Esophagus squamous epithelium (tissue), 4 donors: ENCODE results near the gene AHCTF1.

ENCODE experiments used
- POLR2A ChIP-seq, 4 donors: fragments of 450-650 bp; IDR thresholded peaks; one replicate each; pipeline ENCODE4 v1.6.1; 2017; ENCODE audit warnings: antibody characterized with exemption in 4 of 4, mild to moderate bottlenecking in 4 of 4, moderate library complexity in 3 of 4
- TF ChIP-seq, protein P1 (sequence below), 6 experiments: fragments of 450-650 bp in 4 of 6; fragments of 200-600 bp in 2 of 6; sonication (generic) in 2 of 6; IDR thresholded peaks; one replicate each; pipeline ENCODE4 v1.5.1; 2016 to 2019; ENCODE audit warnings: antibody characterized with exemption in 6 of 6, mild to moderate bottlenecking in 4 of 6, moderate library complexity in 4 of 6

DNA sequence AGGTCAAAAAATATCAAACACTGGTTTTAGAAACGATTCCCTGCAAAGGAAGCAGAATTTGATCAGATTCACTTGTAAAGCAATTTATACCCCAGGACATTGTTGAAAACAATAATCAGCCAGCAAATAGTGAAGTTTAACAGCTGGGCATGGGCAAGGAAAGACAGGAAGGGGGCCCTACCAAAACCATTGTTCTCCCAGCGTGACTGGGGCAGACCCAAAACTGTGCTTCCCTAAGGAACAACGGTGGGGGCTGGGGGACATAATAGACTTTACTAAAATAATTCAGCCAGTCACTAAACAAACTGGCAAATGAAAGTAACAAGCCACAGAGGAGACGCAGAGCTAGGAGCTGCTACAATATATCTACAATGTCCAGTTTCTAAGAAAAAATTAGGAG, 100.2 kb downstream of the AHCTF1 start:
- TF ChIP-seq, protein P1, sequence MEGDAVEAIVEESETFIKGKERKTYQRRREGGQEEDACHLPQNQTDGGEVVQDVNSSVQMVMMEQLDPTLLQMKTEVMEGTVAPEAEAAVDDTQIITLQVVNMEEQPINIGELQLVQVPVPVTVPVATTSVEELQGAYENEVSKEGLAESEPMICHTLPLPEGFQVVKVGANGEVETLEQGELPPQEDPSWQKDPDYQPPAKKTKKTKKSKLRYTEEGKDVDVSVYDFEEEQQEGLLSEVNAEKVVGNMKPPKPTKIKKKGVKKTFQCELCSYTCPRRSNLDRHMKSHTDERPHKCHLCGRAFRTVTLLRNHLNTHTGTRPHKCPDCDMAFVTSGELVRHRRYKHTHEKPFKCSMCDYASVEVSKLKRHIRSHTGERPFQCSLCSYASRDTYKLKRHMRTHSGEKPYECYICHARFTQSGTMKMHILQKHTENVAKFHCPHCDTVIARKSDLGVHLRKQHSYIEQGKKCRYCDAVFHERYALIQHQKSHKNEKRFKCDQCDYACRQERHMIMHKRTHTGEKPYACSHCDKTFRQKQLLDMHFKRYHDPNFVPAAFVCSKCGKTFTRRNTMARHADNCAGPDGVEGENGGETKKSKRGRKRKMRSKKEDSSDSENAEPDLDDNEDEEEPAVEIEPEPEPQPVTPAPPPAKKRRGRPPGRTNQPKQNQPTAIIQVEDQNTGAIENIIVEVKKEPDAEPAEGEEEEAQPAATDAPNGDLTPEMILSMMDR (IDR thresholded peaks at IDR 0.05) = no peak
- TF ChIP-seq POLR2A (IDR thresholded peaks at IDR 0.05) = no peak
